Breast epithelium (tissue), 3 donors: ENCODE measurements around the gene INCENP.

Source experiments
- CTCF ChIP-seq, 3 donors: fragments of 450-650 bp; IDR thresholded peaks; one replicate each; pipeline ENCODE4 v1.5.1; 2016 to 2017; ENCODE audit warnings: antibody characterized with exemption in 3 of 3, mild to moderate bottlenecking in 3 of 3, moderate library complexity in 3 of 3
- POLR2A ChIP-seq: fragments of 450-650 bp; IDR thresholded peaks from one replicate; pipeline ENCODE4 v1.6.1; 2016; ENCODE audit warnings: antibody characterized with exemption, mild to moderate bottlenecking, moderate library complexity
- POLR2AphosphoS5 ChIP-seq, 3 donors: sonication (generic); formaldehyde crosslinking; IDR thresholded peaks; one replicate each; pipeline ENCODE4 v1.6.1; 2017; ENCODE audit warnings: antibody characterized with exemption in 3 of 3

GRCh38 chr11:62116451-62116850 lies 7.4 kb upstream of the INCENP start:
- no peak for TF ChIP-seq POLR2AphosphoS5 (IDR thresholded peaks at IDR 0.05)
- no peak for TF ChIP-seq CTCF (IDR thresholded peaks at IDR 0.05)
- TF ChIP-seq POLR2A: no peak
